Heart right ventricle (tissue), 16 donors: Measurements from ENCODE around the gene VDR. TPM values are rescaled to one million over a fixed set of nuclear protein-coding genes. Genes with fewer than 3 reads are reported as not detected.

Experiments
- ATAC-seq, 8 donors: fragments of 200-7000 bp; cut with Tn5 transposase; one replicate each; pipeline ENCODE4 v1.9.1; 2020; ENCODE audit warnings: mild to moderate bottlenecking in 8 of 8, moderate library complexity in 8 of 8, moderate number of reproducible peaks in 1 of 8
- DNase-seq, 2 donors: peaks; one replicate each; pipeline ENCODE4 v3.0.0-alpha.2; 2020
- H3K27ac ChIP-seq, 10 donors: fragments of 200-600 bp; sonication (generic) in 2 of 10; one replicate each; pipeline versions ENCODE4 v1.5.0 to v1.8.0; 2020 to 2022; ENCODE audit warnings: mild to moderate bottlenecking in 3 of 10
- H3K27me3 ChIP-seq, 7 donors: fragments of 200-600 bp; one replicate each; pipeline ENCODE4 v1.8.0; 2021 to 2022; ENCODE audit warnings: mild to moderate bottlenecking in 2 of 7
- H3K36me3 ChIP-seq, 9 donors: fragments of 200-600 bp; sonication (generic) in 1 of 9; one replicate each; pipeline versions ENCODE4 v1.5.0 to v1.8.0; 2020 to 2022; ENCODE audit warnings: mild to moderate bottlenecking in 2 of 9
- H3K4me1 ChIP-seq, 9 donors: fragments of 200-600 bp; sonication (generic) in 1 of 9; one replicate each; pipeline versions ENCODE4 v1.5.0 to v1.8.0; 2020 to 2022; ENCODE audit warnings: mild to moderate bottlenecking in 4 of 9
- H3K4me3 ChIP-seq, 10 donors: fragments of 200-600 bp; sonication (generic) in 2 of 10; one replicate each; pipeline versions ENCODE4 v1.5.0 to v1.8.0; 2020 to 2022; ENCODE audit warnings: mild to moderate bottlenecking in 7 of 10, moderate library complexity in 2 of 10
- H3K9me3 ChIP-seq, 11 donors: fragments of 200-600 bp in 10 of 11; sonication (generic) in 2 of 11; one replicate each; pipeline versions ENCODE4 v1.5.0 to v1.8.0; 2013 to 2022; ENCODE audit warnings: mild to moderate bottlenecking in 2 of 11, control low read depth in 1 of 11, moderate library complexity in 1 of 11
- CTCF ChIP-seq, 9 donors: fragments of 200-600 bp; sonication (generic) in 2 of 9; IDR thresholded peaks; one replicate each; pipeline versions ENCODE4 v1.5.0 to v1.8.0; 2021 to 2022; ENCODE audit warnings: antibody characterized with exemption in 9 of 9, mild to moderate bottlenecking in 5 of 9, moderate library complexity in 1 of 9
- WGBS, 2 donors: extraction: QIAGEN DNeasy Blood & Tissue Kit; methylation state at CpG; one replicate each; pipeline ENCODE4 v1.1.7; 2013; ENCODE audit warnings: inconsistent platforms in 1 of 2; 5-methylcytosine and 5-hydroxymethylcytosine counted together
- intact Hi-C, 10 donors: fragments of 100-400 bp; cut with DNase I; formaldehyde crosslinking; loops; one replicate each; pipeline versions ENCODE4 v1.11.1 to v1.14.2; 2022
- polyA plus RNA-seq, 2 donors: library from polyadenylated mRNA; stranded (reverse); fragments of 200-250 nt; gene quantifications; one replicate each; pipeline ENCODE4 v1.2.3, GENCODE V29; 2013
- total RNA-seq, 10 donors: library from RNA; stranded (reverse); fragmentation: NEBNext Ultra II Directional in 3 of 10; extraction: Animal tissue kit (Norgen Biotek cat#: 25700) in 3 of 10; gene quantifications; one replicate each; pipeline versions ENCODE4 v1.2.1 to v1.2.4, GENCODE V29; 2021 to 2023
- donor health status: Arrhythmogenic right ventricular cardiomyopathy.
- donor health status: ischemic (EF 13 %, LVEDD 7.1; RV severe dilation, severe dysfunction).
- donor health status: healthy with polysubstance abuse.
- donor health status: DM: no; HTN: yes; CAD: no.
- donor health status: DM: no; HTN: no; CAD: no.
- donor health status: ischemic (EF 25% LVEDD 6.9; RV normal size, moderate dysfunction).
- donor health status: ischemic (EF 25% LVEDD 5.7; RV mildly dilated, moderate dysfunction).
- donor health status: healthy.
- donor health status: DM: yes; HTN: yes; CAD: no.
- donor health status: Ischemic cardiomyopathy.
- donor health status: ischemic (EF 35%, LVEDD 5.7; RV mildly dilated, moderate dysfunction).
- donor health status: nonischemic (EF 11% LVEDD 7.7; RV severe dilation, severe dysfunction).
- donor health status: DM: yes; HTN: yes; CAD: no.
- donor health status: PGD.
- donor health status: ischemic (EF 29% LVEDD 5.4; RV normal size, mild dysfunction).
- donor health status: nonischemic (EF 23%, LVEDD 6.1; RV moderate dilation, normal function).

The VDR gene
- total and polyA plus RNA-seq, 12 donors, result 0.08 to 3.0 (median 0.31) TPM

GRCh38 chr12:47882781-47883546, 21.8 kb downstream of the VDR start:
- peak overlapping the region in 1 of 10 donors; percentile 54 for H3K27ac ChIP-seq
- peaks cover 0 to 11% (median 0%) of the 10 kb centered on the region in 9 donors for H3K36me3 ChIP-seq
- peak overlapping the region in 1 of 10 donors; percentile 22 for H3K4me3 ChIP-seq
- WGBS, 2 donors, result 52% methylated on average over 15 to 16 of the region's 16 CpGs
- ATAC-seq, result peak in 4 of 8 donors; percentile 30 to 36 (median 34)
- DNase-seq, result no peak
- peaks cover 0 to 37% (median 0%) of the 10 kb centered on the region in 9 donors for H3K4me1 ChIP-seq
- no peaks in the 10 kb centered on the region for H3K9me3 ChIP-seq
- intact Hi-C loops, result no loop called here
- H3K27me3 ChIP-seq, result peaks cover 0 to 8% (median 0%) of the 10 kb centered on the region in 7 donors
- no peak for TF ChIP-seq CTCF (IDR thresholded peaks at IDR 0.05)

DNA sequence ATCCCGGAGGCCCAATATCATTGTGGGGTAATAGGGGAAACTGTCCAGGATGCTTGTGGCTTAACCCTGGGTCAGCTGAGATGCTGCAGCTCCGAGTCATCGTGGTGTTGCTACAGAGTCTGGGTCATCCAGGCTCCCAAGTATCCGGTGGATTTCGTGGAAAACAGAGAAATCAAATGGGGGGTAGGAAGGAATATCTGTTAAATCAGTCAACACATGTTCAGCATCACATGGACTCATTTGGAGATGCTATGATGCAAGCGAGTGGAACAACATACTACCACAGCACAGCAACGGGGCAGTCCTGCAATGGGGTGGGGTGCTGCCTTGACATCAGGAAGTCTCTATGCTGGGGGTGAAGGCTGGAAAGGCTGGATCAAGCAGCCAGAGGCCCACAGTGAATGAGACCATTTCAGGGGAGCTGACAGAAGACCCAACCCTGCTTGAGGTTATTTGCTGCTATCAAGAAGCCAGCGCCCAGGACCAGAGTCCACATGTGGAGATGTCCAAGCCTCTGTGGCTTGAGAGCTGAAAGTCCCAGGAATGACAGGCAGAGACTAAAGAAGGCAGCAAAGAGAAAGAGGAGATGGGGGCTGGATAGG, 22.9 kb downstream of the VDR start:
- H3K27me3 ChIP-seq, result peaks cover 0 to 8% (median 0%) of the 10 kb centered on the region in 7 donors
- no peaks in the 10 kb centered on the region for H3K9me3 ChIP-seq
- intact Hi-C loops, result no loop called here
- DNase-seq (no peak), ATAC-seq (peak in 2 of 8 donors; percentile 58 to 60)
- peak overlapping the region in 1 of 10 donors; percentile 54 for H3K27ac ChIP-seq
- H3K4me3 ChIP-seq, result no peak overlapping the region
- H3K4me1 ChIP-seq, result peaks cover 0 to 37% (median 0%) of the 10 kb centered on the region in 9 donors
- H3K36me3 ChIP-seq, result peaks cover 0 to 19% (median 0%) of the 10 kb centered on the region in 9 donors
- no peak for TF ChIP-seq CTCF (IDR thresholded peaks at IDR 0.05)
- WGBS, 2 donors, result 74 to 80% methylated on average over 8 of the region's 8 CpGs

GRCh38 chr12:47881051-47881450, 23.7 kb downstream of the VDR start:
- peaks cover 0 to 36% (median 0%) of the 10 kb centered on the region in 9 donors for H3K4me1 ChIP-seq
- no peak for TF ChIP-seq CTCF (IDR thresholded peaks at IDR 0.05)
- H3K36me3 ChIP-seq, result peaks cover 0 to 19% (median 0%) of the 10 kb centered on the region in 9 donors
- no peaks in the 10 kb centered on the region for H3K9me3 ChIP-seq
- 96% methylated on average over 2 of the region's 2 CpGs for WGBS, 2 donors
- ATAC-seq, result no peak
- intact Hi-C loops, result no loop called here
- no peak for DNase-seq
- H3K27ac ChIP-seq, result no peak overlapping the region
- H3K27me3 ChIP-seq, result peaks cover 0 to 8% (median 0%) of the 10 kb centered on the region in 7 donors
- no peak overlapping the region for H3K4me3 ChIP-seq

DNA sequence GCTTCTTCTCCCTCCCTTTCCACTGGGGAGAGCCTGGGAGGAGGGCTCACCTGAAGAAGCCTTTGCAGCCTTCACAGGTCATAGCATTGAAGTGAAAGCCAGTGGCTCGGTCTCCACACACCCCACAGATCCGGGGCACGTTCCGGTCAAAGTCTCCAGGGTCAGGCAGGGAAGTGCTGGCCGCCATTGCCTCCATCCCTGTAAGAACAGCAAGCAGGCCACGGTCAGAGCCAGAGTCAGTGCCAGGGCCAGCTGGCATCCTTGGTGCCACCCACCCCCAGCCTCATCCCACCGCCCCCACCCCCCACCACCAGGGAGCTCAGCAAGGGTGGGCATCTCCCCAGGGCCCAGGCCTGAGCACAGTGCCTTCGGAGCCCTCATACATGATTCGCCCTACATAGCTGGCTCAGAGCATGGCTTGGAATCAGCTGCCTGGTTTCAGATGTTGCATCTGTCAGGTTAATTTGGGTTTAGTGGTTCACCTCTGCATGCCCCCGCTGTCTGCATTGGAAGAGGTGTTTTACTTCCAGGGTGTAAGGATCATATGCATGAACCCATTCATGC, 25.8 kb downstream of the VDR start:
- no peak overlapping the region for H3K4me3 ChIP-seq
- no peak for ATAC-seq
- peaks cover 0 to 26% (median 0%) of the 10 kb centered on the region in 9 donors for H3K36me3 ChIP-seq
- intact Hi-C loops, result no loop called here
- WGBS, 2 donors, result 91 to 95% methylated on average over 10 of the region's 10 CpGs
- peaks cover 0 to 29% (median 0%) of the 10 kb centered on the region in 9 donors for H3K4me1 ChIP-seq
- DNase-seq, result no peak
- H3K27me3 ChIP-seq, result peaks cover 0 to 8% (median 0%) of the 10 kb centered on the region in 7 donors
- H3K9me3 ChIP-seq, result no peaks in the 10 kb centered on the region
- no peak overlapping the region for H3K27ac ChIP-seq
- TF ChIP-seq CTCF (IDR thresholded peaks at IDR 0.05), result no peak
